HepG2 (cell line): ENCODE measurements around the gene AK3. TPM values are rescaled to one million over a fixed set of nuclear protein-coding genes. Genes with fewer than 3 reads are reported as not detected.

Experiments used
- ARNT ChIP-seq: fragments of 450-650 bp; IDR thresholded peaks from 2 replicates; pipeline ENCODE4 v1.6.1; 2017
- ETV6 ChIP-seq: sonication (generic); formaldehyde crosslinking; conservative IDR thresholded peaks from 2 replicates; pipeline ENCODE4 v1.4.0; 2020; ENCODE audit warnings: missing genetic modification reagents
- FIP1L1 ChIP-seq: fragments of 200-400 bp; formaldehyde crosslinking; IDR thresholded peaks from 2 replicates; pipeline ENCODE4 v1.6.1; 2018; ENCODE audit warnings: low read depth, mild to moderate bottlenecking, low read length, moderate library complexity, borderline replicate concordance; ENCODE audit not compliant: insufficient read depth
- HHEX ChIP-seq: IDR thresholded peaks from 2 replicates; pipeline ENCODE4 v1.6.1; 2016; ENCODE audit warnings: control low read depth
- ISX ChIP-seq: sonication (generic); formaldehyde crosslinking; conservative IDR thresholded peaks from 2 replicates; pipeline ENCODE4 v1.5.0; 2020; ENCODE audit warnings: missing genetic modification reagents
- KDM5A ChIP-seq: fragments of 200-600 bp; sonication (generic); IDR thresholded peaks from 2 replicates; pipeline ENCODE4 v1.7.0; 2018; ENCODE audit warnings: antibody characterized with exemption, mild to moderate bottlenecking, low read length, borderline replicate concordance
- MBNL3 ChIP-seq: fragments of 250-450 bp; sonication (Bioruptor Pico); conservative IDR thresholded peaks from 2 replicates; pipeline ENCODE4 v1.8.0; 2022; ENCODE audit warnings: mild to moderate bottlenecking, inconsistent platforms
- MEIS2 ChIP-seq: sonication (generic); formaldehyde crosslinking; IDR thresholded peaks from 2 replicates; pipeline ENCODE4 v1.9.0; 2021; ENCODE audit warnings: mild to moderate bottlenecking, missing genetic modification reagents
- MIER2 ChIP-seq: IDR thresholded peaks from 2 replicates; pipeline ENCODE4 v1.6.1; 2016; ENCODE audit warnings: missing biosample characterization, missing genetic modification reagents
- MXD4 ChIP-seq: IDR thresholded peaks from 2 replicates; pipeline ENCODE4 v1.6.1; 2016; ENCODE audit warnings: mild to moderate bottlenecking, missing biosample characterization, missing genetic modification reagents
- NCOA5 ChIP-seq: sonication (generic); formaldehyde crosslinking; IDR thresholded peaks from 2 replicates; pipeline ENCODE4 v1.4.0; 2020; ENCODE audit warnings: missing genetic modification reagents
- PHF21A ChIP-seq: sonication (generic); formaldehyde crosslinking; IDR thresholded peaks from 2 replicates; pipeline ENCODE4 v1.5.0; 2020; ENCODE audit warnings: mild to moderate bottlenecking, missing genetic modification reagents
- SNAPC5 ChIP-seq: sonication (generic); formaldehyde crosslinking; IDR thresholded peaks from 2 replicates; pipeline ENCODE4 v1.8.1; 2023; ENCODE audit warnings: mild to moderate bottlenecking, missing genetic modification reagents, borderline replicate concordance
- TEAD2 ChIP-seq: sonication (generic); formaldehyde crosslinking; IDR thresholded peaks from 2 replicates; pipeline ENCODE4 v1.9.0; 2021; ENCODE audit warnings: missing genetic modification reagents
- ZBTB38 ChIP-seq: sonication (generic); formaldehyde crosslinking; IDR thresholded peaks from 2 replicates; pipeline ENCODE4 v1.5.1; 2020; ENCODE audit warnings: mild to moderate bottlenecking, missing genetic modification reagents
- ZNF234 ChIP-seq: sonication (generic); formaldehyde crosslinking; conservative IDR thresholded peaks from 2 replicates; pipeline ENCODE4 v1.5.1; 2020; ENCODE audit warnings: mild to moderate bottlenecking, missing genetic modification reagents
- ZNF335 ChIP-seq: sonication (generic); formaldehyde crosslinking; IDR thresholded peaks from 2 replicates; pipeline ENCODE4 v1.4.0; 2020; ENCODE audit warnings: missing genetic modification reagents
- ZNF576 ChIP-seq: sonication (generic); formaldehyde crosslinking; IDR thresholded peaks from 2 replicates; pipeline ENCODE4 v1.4.0; 2020; ENCODE audit warnings: mild to moderate bottlenecking, missing genetic modification reagents
- ZNF616 ChIP-seq: sonication (generic); formaldehyde crosslinking; IDR thresholded peaks from 2 replicates; pipeline ENCODE4 v1.5.0; 2020; ENCODE audit warnings: low read depth, mild to moderate bottlenecking, missing genetic modification reagents
- ZNF768 ChIP-seq: sonication (generic); formaldehyde crosslinking; IDR thresholded peaks from 2 replicates; pipeline ENCODE4 v1.4.0; 2020; ENCODE audit warnings: missing genetic modification reagents
- polyA plus RNA-seq, 8 experiments: library from polyadenylated mRNA; depleted of rRNA in 3 of 8; stranded (reverse) in 7 of 8; unstranded in 1 of 8; fragments of >200 nt; fragmentation: Illumina TruSeq in 4 of 8; extraction: Trizol in 4 of 8; gene quantifications; 2 replicates each; pipeline versions ENCODE4 v1.2.1 to v1.2.3, GENCODE V29; 2011 to 2016; ENCODE audit warnings: low read depth in 4 of 8, missing spikeins in 1 of 8, mixed read lengths in 1 of 8; ENCODE audit not compliant: insufficient read depth in 1 of 8
- total RNA-seq, 5 experiments: library from RNA; depleted of rRNA; stranded (reverse); fragments of >200 nt; fragmentation: Illumina TruSeq; extraction: Trizol; gene quantifications; 2 replicates each; pipeline ENCODE4 v1.2.3, GENCODE V29; 2016; ENCODE audit warnings: low read depth in 1 of 5
- TF ChIP-seq, protein P1 (sequence below): sonication (generic); formaldehyde crosslinking; IDR thresholded peaks from 2 replicates; pipeline ENCODE4 v1.4.0; 2020; ENCODE audit warnings: low read depth, missing genetic modification reagents
- TF ChIP-seq, protein P2 (sequence below): sonication (generic); formaldehyde crosslinking; IDR thresholded peaks from 2 replicates; pipeline ENCODE4 v1.5.0; 2020; ENCODE audit warnings: missing genetic modification reagents, mild to moderate bottlenecking, borderline replicate concordance
- TF ChIP-seq, protein P3 (sequence below): IDR thresholded peaks from 2 replicates; pipeline ENCODE4 v1.6.1; 2016; ENCODE audit warnings: low read depth, control low read depth

AK3 gene
- total and polyA plus RNA-seq, 2 of the 13 experiments (the other 11 are each of a cell fraction or from before 2014, with no cell fraction given), result 76.8 to 109 TPM

GRCh38 chr9:4662108-4662988 lies 78.7 kb downstream of the AK3 start, which contains the start of gene PLPP6 (continued):
- TF ChIP-seq MBNL3, result no peak
- peak; percentile 20; the same call in 1 of the 2 replicates for TF ChIP-seq ETV6 (CRISPR knock-in tag)
- peak; percentile 66; the same call in 1 of the 2 replicates for TF ChIP-seq ZBTB38 (CRISPR knock-in tag)
- TF ChIP-seq MEIS2, result peak; percentile 55; the same call in 1 of the 2 replicates
- no peak for TF ChIP-seq HHEX (CRISPR knock-in tag)
- no peak for TF ChIP-seq ZNF616 (CRISPR knock-in tag)
- no peak; the same call in 1 of the 2 replicates for TF ChIP-seq ZNF234 (CRISPR knock-in tag)
- TF ChIP-seq SNAPC5 (CRISPR knock-in tag), result no peak
- TF ChIP-seq PHF21A (CRISPR knock-in tag), result no peak; the same call in 1 of the 2 replicates
- TF ChIP-seq NCOA5, result no peak
- TF ChIP-seq FIP1L1, result no peak
- TF ChIP-seq ARNT, result no peak
- TF ChIP-seq, protein P1, sequence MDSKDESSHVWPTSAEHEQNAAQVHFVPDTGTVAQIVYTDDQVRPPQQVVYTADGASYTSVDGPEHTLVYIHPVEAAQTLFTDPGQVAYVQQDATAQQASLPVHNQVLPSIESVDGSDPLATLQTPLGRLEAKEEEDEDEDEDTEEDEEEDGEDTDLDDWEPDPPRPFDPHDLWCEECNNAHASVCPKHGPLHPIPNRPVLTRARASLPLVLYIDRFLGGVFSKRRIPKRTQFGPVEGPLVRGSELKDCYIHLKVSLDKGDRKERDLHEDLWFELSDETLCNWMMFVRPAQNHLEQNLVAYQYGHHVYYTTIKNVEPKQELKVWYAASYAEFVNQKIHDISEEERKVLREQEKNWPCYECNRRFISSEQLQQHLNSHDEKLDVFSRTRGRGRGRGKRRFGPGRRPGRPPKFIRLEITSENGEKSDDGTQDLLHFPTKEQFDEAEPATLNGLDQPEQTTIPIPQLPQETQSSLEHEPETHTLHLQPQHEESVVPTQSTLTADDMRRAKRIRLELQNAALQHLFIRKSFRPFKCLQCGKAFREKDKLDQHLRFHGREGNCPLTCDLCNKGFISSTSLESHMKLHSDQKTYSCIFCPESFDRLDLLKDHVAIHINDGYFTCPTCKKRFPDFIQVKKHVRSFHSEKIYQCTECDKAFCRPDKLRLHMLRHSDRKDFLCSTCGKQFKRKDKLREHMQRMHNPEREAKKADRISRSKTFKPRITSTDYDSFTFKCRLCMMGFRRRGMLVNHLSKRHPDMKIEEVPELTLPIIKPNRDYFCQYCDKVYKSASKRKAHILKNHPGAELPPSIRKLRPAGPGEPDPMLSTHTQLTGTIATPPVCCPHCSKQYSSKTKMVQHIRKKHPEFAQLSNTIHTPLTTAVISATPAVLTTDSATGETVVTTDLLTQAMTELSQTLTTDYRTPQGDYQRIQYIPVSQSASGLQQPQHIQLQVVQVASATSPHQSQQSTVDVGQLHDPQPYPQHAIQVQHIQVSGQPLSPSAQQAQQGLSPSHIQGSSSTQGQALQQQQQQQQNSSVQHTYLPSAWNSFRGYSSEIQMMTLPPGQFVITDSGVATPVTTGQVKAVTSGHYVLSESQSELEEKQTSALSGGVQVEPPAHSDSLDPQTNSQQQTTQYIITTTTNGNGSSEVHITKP (CRISPR knock-in tag), result peak; percentile 92
- TF ChIP-seq, protein P2, sequence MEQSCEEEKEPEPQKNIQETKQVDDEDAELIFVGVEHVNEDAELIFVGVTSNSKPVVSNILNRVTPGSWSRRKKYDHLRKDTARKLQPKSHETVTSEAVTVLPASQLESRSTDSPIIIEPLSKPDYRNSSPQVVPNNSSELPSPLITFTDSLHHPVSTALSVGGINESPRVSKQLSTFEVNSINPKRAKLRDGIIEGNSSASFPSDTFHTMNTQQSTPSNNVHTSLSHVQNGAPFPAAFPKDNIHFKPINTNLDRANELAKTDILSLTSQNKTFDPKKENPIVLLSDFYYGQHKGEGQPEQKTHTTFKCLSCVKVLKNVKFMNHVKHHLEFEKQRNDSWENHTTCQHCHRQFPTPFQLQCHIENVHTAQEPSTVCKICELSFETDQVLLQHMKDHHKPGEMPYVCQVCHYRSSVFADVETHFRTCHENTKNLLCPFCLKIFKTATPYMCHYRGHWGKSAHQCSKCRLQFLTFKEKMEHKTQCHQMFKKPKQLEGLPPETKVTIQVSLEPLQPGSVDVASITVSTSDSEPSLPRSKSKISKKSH (CRISPR knock-in tag), result 0 out of 2 replicates have a peak, but pooled peaks have one; percentile 3
- no peak for TF ChIP-seq ISX (CRISPR knock-in tag)
- 0 out of 2 replicates have a peak, but pooled peaks have one; percentile 63 for TF ChIP-seq ZNF335
- TF ChIP-seq, protein P3, sequence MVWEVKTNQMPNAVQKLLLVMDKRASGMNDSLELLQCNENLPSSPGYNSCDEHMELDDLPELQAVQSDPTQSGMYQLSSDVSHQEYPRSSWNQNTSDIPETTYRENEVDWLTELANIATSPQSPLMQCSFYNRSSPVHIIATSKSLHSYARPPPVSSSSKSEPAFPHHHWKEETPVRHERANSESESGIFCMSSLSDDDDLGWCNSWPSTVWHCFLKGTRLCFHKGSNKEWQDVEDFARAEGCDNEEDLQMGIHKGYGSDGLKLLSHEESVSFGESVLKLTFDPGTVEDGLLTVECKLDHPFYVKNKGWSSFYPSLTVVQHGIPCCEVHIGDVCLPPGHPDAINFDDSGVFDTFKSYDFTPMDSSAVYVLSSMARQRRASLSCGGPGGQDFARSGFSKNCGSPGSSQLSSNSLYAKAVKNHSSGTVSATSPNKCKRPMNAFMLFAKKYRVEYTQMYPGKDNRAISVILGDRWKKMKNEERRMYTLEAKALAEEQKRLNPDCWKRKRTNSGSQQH (CRISPR knock-in tag), result no peak; the same call in 1 of the 2 replicates
- peak; percentile 66 for TF ChIP-seq KDM5A
- 0 out of 2 replicates have a peak, but pooled peaks have one; percentile 28 for TF ChIP-seq TEAD2
- TF ChIP-seq MIER2, result 0 out of 2 replicates have a peak, but pooled peaks have one; percentile 22
- TF ChIP-seq ZNF576 (CRISPR knock-in tag), result no peak
- peak; percentile 25 for TF ChIP-seq MXD4 (CRISPR knock-in tag)
- TF ChIP-seq ZNF768 (CRISPR knock-in tag), result peak; percentile 51; the same call in 1 of the 2 replicates
